CD8-positive, alpha-beta memory T cell (primary cell): ENCODE measurements around the gene YIPF2. TPM values are rescaled to one million over a fixed set of nuclear protein-coding genes. Genes with fewer than 3 reads are reported as not detected.

ENCODE experiments used
- CTCF ChIA-PET: fragments of 350-600 bp; sonication (Branson Sonifier 250); formaldehyde crosslinking; loops from one replicate; lab custom pipeline; 2021; ENCODE audit warnings: antibody characterized with exemption; lab: Charles Lee
- POLR2A ChIA-PET: fragments of 350-600 bp; sonication (Branson Sonifier 250); formaldehyde crosslinking; loops from one replicate; lab custom pipeline; 2021; ENCODE audit warnings: antibody characterized with exemption; lab: Charles Lee
- DNase-seq, 5 donors: peaks; one replicate each; pipeline versions ENCODE4 v3.0.0 to v3.0.0-alpha.2; 2020 to 2022; ENCODE audit warnings: mixed read lengths in 1 of 5
- H3K27ac ChIP-seq: one replicate; pipeline ENCODE4 v1.7.0; 2013; ENCODE audit warnings: low read depth, mild to moderate bottlenecking, low read length, moderate library complexity
- H3K27me3 ChIP-seq: 2 replicates; pipeline ENCODE4 v1.7.0; 2013; ENCODE audit warnings: low read length, mild to moderate bottlenecking; ENCODE audit not compliant: insufficient read depth, poor library complexity, severe bottlenecking
- H3K36me3 ChIP-seq: 2 replicates; pipeline ENCODE4 v1.7.0; 2013; ENCODE audit warnings: mild to moderate bottlenecking, low read length, moderate library complexity; ENCODE audit not compliant: insufficient read depth
- H3K4me1 ChIP-seq: 2 replicates; pipeline ENCODE4 v1.7.0; 2013; ENCODE audit warnings: mild to moderate bottlenecking, low read length, moderate library complexity; ENCODE audit not compliant: insufficient read depth
- H3K4me3 ChIP-seq: 2 replicates; pipeline ENCODE4 v1.7.0; 2013; ENCODE audit warnings: mild to moderate bottlenecking, low read length
- H3K9me3 ChIP-seq: 2 replicates; pipeline ENCODE4 v1.7.0; 2013; ENCODE audit warnings: mild to moderate bottlenecking, low read length
- H3K27ac Mint-ChIP-seq, 8 donors: one replicate each; pipeline ENCODE4 v1.8.0; 2020 to 2021; ENCODE audit warnings: mixed read lengths in 8 of 8, mild to moderate bottlenecking in 6 of 8, inconsistent platforms in 3 of 8, moderate library complexity in 3 of 8
- H3K27me3 Mint-ChIP-seq, 2 donors: one replicate each; pipeline ENCODE4 v1.8.0; 2020 to 2021; ENCODE audit warnings: mixed read lengths in 2 of 2, mild to moderate bottlenecking in 1 of 2, moderate library complexity in 1 of 2
- H3K36me3 Mint-ChIP-seq, 3 donors: one replicate each; pipeline ENCODE4 v1.8.0; 2020 to 2021; ENCODE audit warnings: mixed read lengths in 3 of 3, inconsistent platforms in 1 of 3, mild to moderate bottlenecking in 1 of 3
- H3K4me1 Mint-ChIP-seq, 3 donors: one replicate each; pipeline ENCODE4 v1.8.0; 2020 to 2021; ENCODE audit warnings: mixed read lengths in 3 of 3, inconsistent platforms in 1 of 3, mild to moderate bottlenecking in 1 of 3
- H3K4me3 Mint-ChIP-seq, 7 donors: one replicate each; pipeline ENCODE4 v1.8.0; 2020 to 2021; ENCODE audit warnings: mixed read lengths in 7 of 7, mild to moderate bottlenecking in 6 of 7, moderate library complexity in 4 of 7, inconsistent platforms in 2 of 7
- H3K9me3 Mint-ChIP-seq, 5 donors: one replicate each; pipeline ENCODE4 v1.8.0; 2020 to 2022; ENCODE audit warnings: mixed read lengths in 5 of 5, mild to moderate bottlenecking in 3 of 5, moderate library complexity in 2 of 5, inconsistent platforms in 1 of 5
- polyA plus RNA-seq: library from polyadenylated mRNA; unstranded; fragments of 300-500 nt; fragmentation: Illumina TruSeq; gene quantifications from one replicate; pipeline ENCODE4 v1.2.3, GENCODE V29; 2021
- total RNA-seq, 2 experiments: library from RNA; stranded (reverse); gene quantifications; one replicate each; pipeline ENCODE4 v1.2.3, GENCODE V29; 2021

Gene YIPF2
- total and polyA plus RNA-seq, 3 experiments from 2014 or later = 15.9 to 33.7 (median 25.5) TPM

DNA sequence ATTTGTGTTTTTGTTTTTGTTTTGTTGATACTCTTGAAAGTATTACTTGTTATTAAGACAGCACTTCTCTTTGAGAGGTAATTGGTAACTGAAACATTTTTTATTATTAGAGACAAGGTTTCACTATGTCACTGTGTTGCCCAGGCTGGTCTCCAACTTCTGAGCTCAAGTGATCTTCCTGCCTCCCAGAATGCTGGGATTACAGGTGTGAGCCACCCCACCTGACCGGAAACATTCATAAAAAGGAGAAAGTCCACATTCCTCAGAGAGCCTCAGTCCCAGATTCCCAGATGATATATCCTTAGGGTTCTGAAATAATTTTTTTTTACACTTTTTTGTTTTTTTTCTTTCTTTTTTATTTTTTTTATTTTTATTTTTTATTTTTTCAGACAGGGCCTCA, 54.4 kb downstream of the YIPF2 start:
- Mint-ChIP-seq H3K9me3 (no peaks in the 10 kb centered on the region), H3K4me1 (peaks cover 19 to 41% (median 31%) of the 10 kb centered on the region in 3 donors), H3K4me3 (peak overlapping the region; percentile 39 to 83 (median 65)), H3K27me3 (peaks cover 0 to 1% of the 10 kb centered on the region in 2 donors), H3K27ac (peak overlapping the region in 2 of 8 donors; percentile 61 to 77), H3K36me3 (peaks cover 0 to 3% (median 0%) of the 10 kb centered on the region in 3 donors)
- ChIA-PET POLR2A (no interaction called here), CTCF (interaction anchor here (1.2 to 1.9 kb wide), 3 partner anchors 10 to 62 kb away, joined by 3 to 6 read pairs (median 6); no protein-coding TSS in a partner anchor)
- no peak overlapping the region for H3K4me3 ChIP-seq
- no peaks in the 10 kb centered on the region for H3K9me3 ChIP-seq
- no peaks in the 10 kb centered on the region for H3K27me3 ChIP-seq
- no peak for DNase-seq
- peaks cover 18% of the 10 kb centered on the region for H3K4me1 ChIP-seq
- H3K27ac ChIP-seq = no peak overlapping the region
- H3K36me3 ChIP-seq = no peaks in the 10 kb centered on the region

- peak overlapping the region; percentile 75 to 95 (median 81) for H3K4me3 Mint-ChIP-seq
- no peak for DNase-seq
- POLR2A ChIA-PET = interaction anchor here (0.5 to 1.0 kb wide), 3 partner anchors 10 to 873 kb away, joined by 3 read pairs; partner anchors contain the start of gene TMED1
- H3K27ac Mint-ChIP-seq = peak overlapping the region; percentile 38 to 95 (median 84)
- peaks cover 11 to 34% (median 22%) of the 10 kb centered on the region in 3 donors for H3K4me1 Mint-ChIP-seq
- Histone ChIP-seq H3K27ac (peak overlapping the region; percentile 54), H3K36me3 (no peaks in the 10 kb centered on the region), H3K4me3 (peak overlapping the region; percentile 56), H3K27me3 (no peaks in the 10 kb centered on the region), H3K9me3 (no peaks in the 10 kb centered on the region), H3K4me1 (peaks cover 16% of the 10 kb centered on the region)
- peaks cover 0 to 3% (median 0%) of the 10 kb centered on the region in 3 donors for H3K36me3 Mint-ChIP-seq
- H3K9me3 Mint-ChIP-seq = no peaks in the 10 kb centered on the region
- H3K27me3 Mint-ChIP-seq = peaks cover 0 to 1% of the 10 kb centered on the region in 2 donors
- CTCF ChIA-PET = interaction anchor here (0.6 to 2.0 kb wide), 6 partner anchors 8 to 1452 kb away, joined by 3 to 7 read pairs (median 4); no protein-coding TSS in a partner anchor
These were observed 55.8 kb downstream of the YIPF2 start for GRCh38 chr19:10872546-10873107.

Other genes with a start within 250 kb of the YIPF2 start
- gene QTRT1, start 227.2 kb downstream of the YIPF2 start, total RNA-seq = 10 to 100 TPM; 76.1 to 80.1 TPM
- gene QTRT1, start 227.2 kb downstream of the YIPF2 start, polyA plus RNA-seq = 32.2 TPM
- gene DNM2, start 210.6 kb downstream of the YIPF2 start, total RNA-seq = 100 to 1,000 TPM; 154 to 165 TPM
- 105 TPM for gene DNM2, start 210.6 kb downstream of the YIPF2 start, polyA plus RNA-seq
- gene TMED1, start 92.4 kb downstream of the YIPF2 start, total RNA-seq = 10 to 100 TPM; 15.7 to 16.6 TPM
- gene TMED1, start 92.4 kb downstream of the YIPF2 start, polyA plus RNA-seq = 29.9 TPM
- gene C19orf38, start 80.2 kb downstream of the YIPF2 start, total RNA-seq = under 1 TPM; 0.44 to 0.48 TPM
- gene C19orf38, start 80.2 kb downstream of the YIPF2 start, polyA plus RNA-seq = not detected
- 10 to 100 TPM; 69.2 to 71.3 TPM for gene CARM1, start 57.1 kb downstream of the YIPF2 start, total RNA-seq
- gene CARM1, start 57.1 kb downstream of the YIPF2 start, polyA plus RNA-seq = 0.51 TPM
- gene TIMM29, start 172 bp upstream of the YIPF2 start, total RNA-seq = 10 to 100 TPM; 22.3 to 27.0 TPM
- gene TIMM29, start 172 bp upstream of the YIPF2 start, polyA plus RNA-seq = 36.6 TPM
- 100 to 1,000 TPM; 116 to 123 TPM for gene SMARCA4, start 32.4 kb upstream of the YIPF2 start, total RNA-seq
- gene SMARCA4, start 32.4 kb upstream of the YIPF2 start, polyA plus RNA-seq = 38.7 TPM
- gene LDLR, start 160.8 kb upstream of the YIPF2 start, total RNA-seq = 10 to 100 TPM; 27.7 to 35.1 TPM
- gene LDLR, start 160.8 kb upstream of the YIPF2 start, polyA plus RNA-seq = 8.2 TPM
- 10 to 100 TPM; 35.3 to 37.2 TPM for gene SPC24, start 227.1 kb upstream of the YIPF2 start, total RNA-seq
- not detected for gene SPC24, start 227.1 kb upstream of the YIPF2 start, polyA plus RNA-seq